Astrocyte (in vitro differentiated cells and primary cell): ENCODE measurements around the gene SUGT1.
"Not testable (repeated sequence)": the region's sequence is repeated elsewhere in the genome, so short reads cannot be mapped to it uniquely, and the experiment has no call there.

ENCODE experiments used
- CTCF ChIP-seq: IDR thresholded peaks from 2 replicates; pipeline ENCODE4 v1.5.1; 2011; ENCODE audit warnings: low read depth, mild to moderate bottlenecking, inconsistent platforms, low read length, moderate library complexity; ENCODE audit not compliant: insufficient read depth
- EZH2 ChIP-seq: IDR thresholded peaks from 2 replicates; pipeline ENCODE4 v1.6.1; 2012; ENCODE audit warnings: mild to moderate bottlenecking, low read length, inconsistent platforms; ENCODE audit not compliant: insufficient read depth

GRCh38 chr13:52708266-52708665 is 55.6 kb downstream of the SUGT1 start:
- TF ChIP-seq CTCF, EZH2: not testable (repeated sequence)
